Activated CD8-positive, alpha-beta T cell treated with anti-CD3 and anti-CD28 coated beads for 36 hours (primary cell): Measurements from ENCODE around the gene TBC1D16. TPM values are rescaled to one million over a fixed set of nuclear protein-coding genes. Genes with fewer than 3 reads are reported as not detected.

ENCODE experiments used
- ATAC-seq: fragments of 200-7000 bp; cut with Tn5 transposase; one replicate; pipeline ENCODE4 v1.10.0; 2021; ENCODE audit warnings: mild to moderate bottlenecking, moderate library complexity
- CTCF ChIA-PET: fragments of 350-600 bp; sonication (Branson Sonifier 250); formaldehyde crosslinking; loops from one replicate; lab custom pipeline; 2021; ENCODE audit warnings: antibody characterized with exemption; lab: Charles Lee
- POLR2A ChIA-PET: fragments of 350-600 bp; sonication (Branson Sonifier 250); formaldehyde crosslinking; loops from one replicate; lab custom pipeline; 2021; ENCODE audit warnings: antibody characterized with exemption; lab: Charles Lee
- DNase-seq: peaks from one replicate; pipeline ENCODE4 v3.0.0-alpha.2; 2020
- H3K27ac Mint-ChIP-seq: one replicate; pipeline ENCODE4 v1.8.0; 2021; ENCODE audit warnings: mild to moderate bottlenecking, mixed read lengths
- H3K27me3 Mint-ChIP-seq: one replicate; pipeline ENCODE4 v1.8.0; 2021; ENCODE audit warnings: mixed read lengths
- H3K36me3 Mint-ChIP-seq: one replicate; pipeline ENCODE4 v1.8.0; 2021; ENCODE audit warnings: low read depth, mixed read lengths
- H3K4me1 Mint-ChIP-seq: one replicate; pipeline ENCODE4 v1.8.0; 2021; ENCODE audit warnings: low read depth, mixed read lengths
- H3K4me3 Mint-ChIP-seq: one replicate; pipeline ENCODE4 v1.8.0; 2021; ENCODE audit warnings: mild to moderate bottlenecking, moderate library complexity, mixed read lengths
- H3K9me3 Mint-ChIP-seq: one replicate; pipeline ENCODE4 v1.8.0; 2021; ENCODE audit warnings: mixed read lengths
- CTCF ChIP-seq: fragments of 200-600 bp; IDR thresholded peaks from one replicate; pipeline ENCODE4 v1.8.0; 2022; ENCODE audit warnings: antibody characterized with exemption, mild to moderate bottlenecking
- intact Hi-C: fragments of 100-400 bp; cut with micrococcal nuclease; formaldehyde crosslinking; loops from one replicate; pipeline ENCODE4 v1.10.0; 2022
- total RNA-seq, 2 experiments: library from RNA; stranded (reverse); gene quantifications; one replicate each; pipeline ENCODE4 v1.2.3, GENCODE V29; 2021

The TBC1D16 gene
- total RNA-seq, 2 experiments from 2014 or later: 9.6 to 12.0 TPM

- intact Hi-C loops: no loop called here
Measured at GRCh38 chr17:79939755-79940458, 95.8 kb downstream of the TBC1D16 start.

GRCh38 chr17:79939094-79939435 is 96.6 kb downstream of the TBC1D16 start:
- ChIA-PET CTCF (interaction anchor here (0.9 kb wide), 1 partner anchor 31 kb away, joined by 4 read pairs; no protein-coding TSS in a partner anchor), POLR2A (no interaction called here)
- ATAC-seq: no peak
- Mint-ChIP-seq H3K27ac (no peak overlapping the region), H3K27me3 (no peaks in the 10 kb centered on the region), H3K9me3 (no peaks in the 10 kb centered on the region), H3K4me3 (no peak overlapping the region), H3K4me1 (peaks cover 48% of the 10 kb centered on the region), H3K36me3 (peaks cover 1% of the 10 kb centered on the region)
- DNase-seq: no peak
- intact Hi-C loops: no loop called here
- no peak for TF ChIP-seq CTCF

More at GRCh38 chr17:79939755-79940458, 95.8 kb downstream of the TBC1D16 start:
- Mint-ChIP-seq H3K36me3 (peaks cover 1% of the 10 kb centered on the region), H3K9me3 (no peaks in the 10 kb centered on the region), H3K27ac (no peak overlapping the region), H3K27me3 (no peaks in the 10 kb centered on the region), H3K4me3 (no peak overlapping the region), H3K4me1 (peaks cover 40% of the 10 kb centered on the region)
- DNase-seq (no peak), ATAC-seq (no peak)
- CTCF ChIA-PET: interaction anchor here (0.9 kb wide), 1 partner anchor 30 kb away, joined by 4 read pairs; no protein-coding TSS in a partner anchor
- TF ChIP-seq CTCF: no peak
- POLR2A ChIA-PET: no interaction called here

GRCh38 chr17:79938336-79939093 is 97.2 kb downstream of the TBC1D16 start:
- peaks cover 3% of the 10 kb centered on the region for H3K27me3 Mint-ChIP-seq
- no peak overlapping the region for H3K4me3 Mint-ChIP-seq
- H3K36me3 Mint-ChIP-seq: peaks cover 1% of the 10 kb centered on the region
- H3K4me1 Mint-ChIP-seq: peaks cover 53% of the 10 kb centered on the region
- no peak for DNase-seq
- ChIA-PET POLR2A (interaction anchor here (0.7 kb wide), 1 partner anchor 97 kb away, joined by 3 read pairs; no protein-coding TSS in a partner anchor), CTCF (interaction anchor here (1.4 kb wide), 1 partner anchor 94 kb away, joined by 3 read pairs; no protein-coding TSS in a partner anchor)
- no peaks in the 10 kb centered on the region for H3K9me3 Mint-ChIP-seq
- no peak overlapping the region for H3K27ac Mint-ChIP-seq
- no peak for TF ChIP-seq CTCF
- ATAC-seq: no peak
- intact Hi-C loops: no loop called here

GRCh38 chr17:79937391-79938335 is 98.0 kb downstream of the TBC1D16 start:
- intact Hi-C loops: no loop called here
- CTCF ChIA-PET: interaction anchor here (1.4 to 2.0 kb wide), 2 partner anchors 93 to 192 kb away, joined by 3 to 4 read pairs; no protein-coding TSS in a partner anchor
- peak; percentile 43 for ATAC-seq
- Mint-ChIP-seq H3K9me3 (no peaks in the 10 kb centered on the region), H3K27ac (peak overlapping the region; percentile 13), H3K36me3 (no peaks in the 10 kb centered on the region), H3K27me3 (peaks cover 7% of the 10 kb centered on the region), H3K4me3 (no peak overlapping the region), H3K4me1 (peaks cover 56% of the 10 kb centered on the region)
- POLR2A ChIA-PET: interaction anchor here (0.7 kb wide), 1 partner anchor 96 kb away, joined by 3 read pairs; no protein-coding TSS in a partner anchor
- peak; percentile 32 for DNase-seq
- TF ChIP-seq CTCF: no peak
